GM21723 (cell line): ENCODE measurements around the gene DPYSL4.

Source experiments
- ATAC-seq: cut with Tn5 transposase; IDR thresholded peaks from one replicate; pipeline ENCODE4 v1.9.1; 2021; ENCODE audit warnings: mild to moderate bottlenecking, moderate library complexity; ENCODE audit not compliant: unreplicated experiment

The DPYSL4 gene

DNA sequence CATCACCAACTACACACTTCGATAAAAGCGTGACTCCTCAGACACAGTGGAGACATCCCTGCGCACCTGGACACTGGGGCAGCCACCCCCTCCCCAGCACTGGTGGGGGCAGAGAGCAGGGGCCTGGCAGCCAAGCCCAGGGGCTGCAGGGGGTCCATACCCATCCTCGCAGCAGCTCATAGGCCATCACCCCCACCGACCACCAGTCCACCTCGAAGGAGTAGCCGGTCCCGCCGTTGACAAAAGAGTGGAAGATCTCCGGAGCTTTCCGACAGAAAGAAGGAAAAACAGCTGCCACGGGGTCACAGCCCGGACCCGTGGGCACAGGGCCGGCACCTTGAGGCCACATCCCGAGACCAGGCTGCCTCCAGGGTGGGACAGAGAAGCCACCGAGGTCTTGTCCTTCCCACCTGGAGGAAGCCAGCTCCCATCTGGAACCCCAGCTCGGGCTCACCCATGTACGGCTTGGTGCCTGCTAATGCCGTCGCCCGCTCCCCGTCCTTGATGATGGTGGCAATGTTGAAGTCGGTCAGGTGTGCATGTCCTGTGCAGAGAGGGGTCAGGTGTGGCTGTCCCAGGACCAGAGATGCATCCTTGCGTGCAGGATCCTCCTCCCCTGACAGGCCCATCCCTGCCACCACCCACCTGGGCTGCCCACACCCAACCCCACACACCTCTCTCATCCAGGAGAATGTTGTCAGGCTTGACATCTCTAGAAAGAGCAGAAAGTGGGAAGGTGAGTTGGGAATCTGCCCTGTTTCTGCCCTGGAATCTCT lies 38.5 kb downstream of the DPYSL4 start:
- no peak for ATAC-seq

GRCh38 chr10:132225849-132226205 lies 39.1 kb downstream of the DPYSL4 start:
- ATAC-seq = no peak

DNA sequence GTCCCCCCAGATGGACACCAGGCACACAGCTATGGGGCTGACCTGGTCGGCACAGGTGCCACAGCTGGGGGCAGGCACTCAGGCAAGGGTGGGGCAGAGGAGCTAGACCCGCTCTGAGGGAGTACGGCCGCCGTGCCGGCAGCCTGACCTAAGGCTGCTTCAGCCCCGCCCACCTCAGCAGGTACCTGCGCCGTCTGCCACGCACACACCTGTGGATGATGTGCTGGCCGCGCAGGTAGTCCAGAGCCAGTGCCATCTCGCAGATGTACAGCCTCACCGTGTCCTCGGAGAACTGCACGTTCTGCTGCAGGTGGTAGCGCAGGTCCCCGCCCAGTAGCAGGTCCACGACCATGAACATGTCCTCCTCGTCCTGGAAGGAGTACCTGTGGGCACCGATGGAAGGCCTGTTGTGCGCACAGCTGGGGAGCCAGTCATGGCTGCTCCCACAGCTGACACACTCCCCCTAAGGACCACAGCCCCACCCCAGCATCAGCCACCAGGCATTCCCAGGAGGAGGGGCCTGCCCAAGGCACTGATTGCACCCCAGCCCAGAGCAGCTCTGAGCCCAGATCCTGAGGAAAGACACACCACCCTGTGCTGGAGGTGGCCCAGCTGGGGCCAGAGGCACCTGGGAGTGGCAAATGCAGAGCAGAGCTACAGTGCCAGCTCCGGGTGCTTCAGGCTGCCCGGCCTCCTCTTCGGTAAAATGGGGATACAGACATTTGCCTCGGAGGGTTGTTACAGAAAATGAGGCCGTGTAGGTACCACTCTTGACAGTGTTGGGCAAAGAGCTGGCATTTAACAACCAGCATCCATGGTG lies 40.0 kb downstream of the DPYSL4 start:
- no peak for ATAC-seq

- no peak for ATAC-seq
Observed at GRCh38 chr10:132227851-132228390, 41.2 kb downstream of the DPYSL4 start.

DNA sequence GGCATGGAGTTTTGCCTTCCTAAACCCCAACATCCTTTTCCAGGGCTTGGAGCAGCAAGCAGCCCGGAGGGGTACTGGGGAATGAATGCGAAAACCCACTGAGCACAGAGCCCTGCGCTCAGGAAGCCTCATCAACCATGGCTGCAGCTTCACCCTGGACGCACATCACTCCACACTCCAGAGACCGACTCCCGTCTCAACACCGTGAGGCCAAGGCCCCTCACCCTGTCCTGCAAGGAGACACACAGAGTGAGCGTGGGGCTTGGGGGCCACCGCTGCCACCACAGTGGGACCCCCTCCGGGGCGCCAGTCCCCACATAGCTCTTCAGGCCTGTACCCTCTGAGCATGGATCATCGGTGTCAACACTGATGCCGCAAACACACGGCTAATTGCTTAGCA lies 41.9 kb downstream of the DPYSL4 start:
- no peak for ATAC-seq

- no peak for ATAC-seq
Observed at GRCh38 chr10:132229096-132229495, 42.3 kb downstream of the DPYSL4 start.

- ATAC-seq = peak; percentile 78
Observed at GRCh38 chr10:132229834-132230556, 43.2 kb downstream of the DPYSL4 start.

DNA sequence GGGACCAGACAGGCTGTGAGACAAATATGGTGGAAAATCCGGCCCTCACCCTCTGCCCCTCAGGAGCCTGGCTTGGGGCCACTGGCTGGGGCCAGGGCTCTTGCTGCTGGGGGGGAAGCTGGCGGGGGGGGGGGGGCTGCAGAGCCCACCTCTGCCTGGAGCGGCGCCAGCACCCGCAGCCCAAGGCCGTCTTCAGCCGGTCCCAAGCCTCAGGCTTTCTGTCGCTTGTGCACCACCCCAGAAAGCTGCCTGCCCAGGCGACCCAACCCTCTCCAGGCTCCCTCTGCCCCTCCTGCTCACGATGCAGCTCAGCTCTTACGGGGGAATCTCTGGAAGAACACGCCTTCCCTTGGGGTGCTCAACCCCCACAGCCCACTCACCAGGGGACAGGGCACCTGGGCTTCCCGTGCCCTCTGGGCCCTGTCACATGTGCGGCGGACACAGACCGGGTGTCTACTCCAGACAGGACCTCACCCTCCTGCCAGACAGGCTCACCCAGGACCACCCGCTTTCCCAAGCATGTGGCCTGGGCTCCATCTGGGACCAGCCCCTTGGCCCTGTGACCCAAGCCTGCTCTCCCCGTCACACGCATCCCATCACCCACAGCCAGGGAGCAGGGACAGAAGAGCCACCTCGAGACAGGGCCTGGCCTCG lies 43.9 kb downstream of the DPYSL4 start:
- no peak for ATAC-seq

DNA sequence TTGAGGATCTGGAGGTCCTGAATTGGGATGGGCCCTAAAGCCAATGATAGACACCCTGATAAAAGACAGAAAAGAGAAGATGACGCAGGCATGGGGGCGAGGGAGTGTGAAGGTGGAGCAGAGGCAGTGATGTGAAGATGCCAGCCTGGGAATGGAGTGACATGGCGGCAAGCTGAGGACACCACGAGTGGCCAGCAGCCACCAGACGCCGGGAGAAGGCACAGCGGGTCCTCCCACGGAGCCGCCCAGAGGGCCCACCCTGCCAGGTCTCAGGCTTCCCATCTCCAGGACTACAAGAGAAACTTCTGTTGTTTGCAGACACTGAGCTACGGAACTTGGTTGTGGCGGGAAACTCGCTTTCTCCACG lies 44.9 kb downstream of the DPYSL4 start:
- no peak for ATAC-seq

GRCh38 chr10:132232023-132232951 lies 45.5 kb downstream of the DPYSL4 start:
- no peak for ATAC-seq

DNA sequence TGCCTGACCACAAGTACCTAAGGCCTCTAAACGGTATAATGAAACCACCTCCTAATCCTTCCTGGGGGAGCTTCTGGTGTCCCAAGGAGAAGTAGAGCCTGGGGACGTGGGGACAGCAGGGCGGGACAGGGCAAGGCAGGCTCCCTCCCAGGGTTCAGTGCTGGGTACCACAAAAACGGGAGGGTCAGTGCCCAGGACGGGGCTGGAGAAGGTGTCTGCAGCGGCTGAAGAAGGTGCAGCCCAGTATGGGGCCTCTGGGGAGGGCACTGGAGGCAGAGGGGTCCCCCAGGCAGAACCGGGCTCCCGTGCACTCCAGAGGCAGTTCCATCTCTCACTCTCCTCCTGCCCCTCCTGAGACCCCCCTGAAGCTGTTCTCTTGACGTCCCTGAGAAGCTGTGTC lies 46.2 kb downstream of the DPYSL4 start:
- ATAC-seq = no peak

DNA sequence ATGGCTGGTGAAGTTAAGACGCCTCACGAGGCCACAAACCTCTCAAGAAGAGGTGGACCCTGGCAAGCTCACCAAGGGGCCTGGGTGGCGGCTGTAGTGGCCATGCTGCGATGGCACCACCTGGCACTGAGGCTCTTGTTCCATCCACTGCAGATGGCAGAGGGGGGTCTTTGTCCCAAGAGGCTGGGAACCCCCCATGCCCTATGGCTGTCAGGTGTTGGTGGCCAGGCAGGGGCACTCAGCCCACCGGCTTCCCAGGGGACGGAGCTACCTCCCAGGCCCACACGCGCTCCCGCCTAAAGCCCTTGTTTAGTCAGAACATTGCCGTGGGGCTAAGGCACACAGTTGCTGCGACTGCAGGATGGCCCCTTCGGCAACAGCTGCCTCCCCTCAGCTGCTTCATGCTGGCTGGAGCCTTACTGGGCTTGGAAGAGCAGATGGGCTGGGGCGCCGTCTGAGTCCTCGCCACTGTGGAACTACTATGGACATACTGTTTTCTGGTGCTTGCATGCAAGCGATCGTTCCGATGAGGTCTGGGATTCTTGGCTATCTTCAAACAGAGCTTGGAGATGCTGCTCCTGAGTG lies 46.8 kb downstream of the DPYSL4 start:
- no peak for ATAC-seq

- no peak for ATAC-seq
Observed at GRCh38 chr10:132234860-132235259, 48.1 kb downstream of the DPYSL4 start.

GRCh38 chr10:132236161-132236560 lies 49.4 kb downstream of the DPYSL4 start:
- no peak for ATAC-seq

- no peak for ATAC-seq
Observed at GRCh38 chr10:132236881-132237280, 50.1 kb downstream of the DPYSL4 start.

GRCh38 chr10:132237396-132237795 lies 50.6 kb downstream of the DPYSL4 start:
- ATAC-seq = no peak

DNA sequence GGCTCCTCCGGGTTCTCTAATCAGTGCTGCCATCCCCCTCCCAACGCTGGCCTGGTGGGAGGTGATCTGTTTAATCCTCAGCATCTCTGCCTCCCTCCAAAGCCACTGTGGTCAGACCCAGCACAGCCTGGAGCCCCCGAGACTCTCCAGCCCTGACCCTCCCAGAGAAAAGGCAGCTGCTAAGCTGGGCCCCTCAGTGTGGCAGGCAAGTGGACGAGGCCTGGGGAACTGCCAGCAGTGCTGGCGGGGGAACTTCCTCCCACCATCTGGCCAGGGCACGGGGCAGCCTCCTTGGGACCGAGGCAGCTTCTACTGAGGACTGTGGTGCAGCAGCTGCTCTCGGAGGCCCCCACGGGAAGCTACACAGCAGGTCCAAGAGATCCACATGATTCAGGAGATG lies 51.1 kb downstream of the DPYSL4 start:
- no peak for ATAC-seq

GRCh38 chr10:132238371-132239125 lies 51.8 kb downstream of the DPYSL4 start:
- no peak for ATAC-seq
